Ishikawa (cell line): ENCODE results near the gene HMGCR.

Experiments used
- MAX ChIP-seq: IDR thresholded peaks from 2 replicates; pipeline ENCODE4 v1.6.1; 2012
- NFIC ChIP-seq: IDR thresholded peaks from 2 replicates; pipeline ENCODE4 v1.6.1; 2012
- TAF1 ChIP-seq: IDR thresholded peaks from 2 replicates; pipeline ENCODE4 v1.6.1; 2012; ENCODE audit warnings: low read depth, mild to moderate bottlenecking
- USF1 ChIP-seq: IDR thresholded peaks from 2 replicates; pipeline ENCODE4 v1.6.1; 2012
- YY1 ChIP-seq: IDR thresholded peaks from 2 replicates; pipeline ENCODE4 v1.6.1; 2012; ENCODE audit warnings: low read depth
- ZBTB7A ChIP-seq: IDR thresholded peaks from 2 replicates; pipeline ENCODE4 v1.6.1; 2012; ENCODE audit warnings: low read depth

GRCh38 chr5:75331095-75332090 is 5.6 kb upstream of the HMGCR start:
- TF ChIP-seq NFIC (no peak), TAF1 (no peak), MAX (no peak), YY1 (no peak), USF1 (no peak), ZBTB7A (no peak)
